Measurements from ENCODE around the gene EHMT2.

GRCh38 chr6:31847276-31847978 is 50.1 kb downstream of the EHMT2 start:
- TF ChIP-seq, protein P1, sequence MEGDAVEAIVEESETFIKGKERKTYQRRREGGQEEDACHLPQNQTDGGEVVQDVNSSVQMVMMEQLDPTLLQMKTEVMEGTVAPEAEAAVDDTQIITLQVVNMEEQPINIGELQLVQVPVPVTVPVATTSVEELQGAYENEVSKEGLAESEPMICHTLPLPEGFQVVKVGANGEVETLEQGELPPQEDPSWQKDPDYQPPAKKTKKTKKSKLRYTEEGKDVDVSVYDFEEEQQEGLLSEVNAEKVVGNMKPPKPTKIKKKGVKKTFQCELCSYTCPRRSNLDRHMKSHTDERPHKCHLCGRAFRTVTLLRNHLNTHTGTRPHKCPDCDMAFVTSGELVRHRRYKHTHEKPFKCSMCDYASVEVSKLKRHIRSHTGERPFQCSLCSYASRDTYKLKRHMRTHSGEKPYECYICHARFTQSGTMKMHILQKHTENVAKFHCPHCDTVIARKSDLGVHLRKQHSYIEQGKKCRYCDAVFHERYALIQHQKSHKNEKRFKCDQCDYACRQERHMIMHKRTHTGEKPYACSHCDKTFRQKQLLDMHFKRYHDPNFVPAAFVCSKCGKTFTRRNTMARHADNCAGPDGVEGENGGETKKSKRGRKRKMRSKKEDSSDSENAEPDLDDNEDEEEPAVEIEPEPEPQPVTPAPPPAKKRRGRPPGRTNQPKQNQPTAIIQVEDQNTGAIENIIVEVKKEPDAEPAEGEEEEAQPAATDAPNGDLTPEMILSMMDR (optimal IDR thresholded peaks at IDR 0.05 in 1 of 3, IDR thresholded peaks at IDR 0.05 in 1 of 3, conservative IDR thresholded peaks at IDR 0.05 in 1 of 3; ENCODE audit: extremely low read depth in 1 of 3, insufficient read depth in 2 of 3, low read length in 3 of 3), result no peak
- TF ChIP-seq EZH2 (IDR thresholded peaks at IDR 0.05; ENCODE audit: low read length), result no peak
